Mammary epithelial cell (primary cell): ENCODE measurements around the gene SLC8A1.

ENCODE experiments used
- CTCF ChIP-seq, 2 donors: IDR thresholded peaks in 1 of 2; conservative IDR thresholded peaks in 1 of 2; 2 replicates each; pipeline ENCODE4 v1.5.1; 2011 to 2012; ENCODE audit warnings: inconsistent platforms in 2 of 2, low read length in 2 of 2, mild to moderate bottlenecking in 2 of 2, control low read depth in 1 of 2, low read depth in 1 of 2; ENCODE audit not compliant: insufficient read depth in 1 of 2; ENCODE audit errors: extremely low read depth in 1 of 2
- EZH2 ChIP-seq: IDR thresholded peaks from 2 replicates; pipeline ENCODE4 v1.6.1; 2012; ENCODE audit warnings: low read length, inconsistent platforms, borderline replicate concordance

- TF ChIP-seq CTCF (conservative IDR thresholded peaks at IDR 0.05 in 1 of 2, IDR thresholded peaks at IDR 0.05 in 1 of 2; ENCODE audit: extremely low read depth in 1 of 2, insufficient read depth in 1 of 2, low read depth in 1 of 2, low read length in 2 of 2) (no peak), EZH2 (no peak)
These were observed 108.0 kb downstream of the SLC8A1 start for GRCh38 chr2:40343902-40344301.
